Heart right ventricle (tissue), 16 donors: ENCODE measurements around the gene ABHD17A. TPM values are rescaled to one million over a fixed set of nuclear protein-coding genes. Genes with fewer than 3 reads are reported as not detected.

ENCODE experiments used
- ATAC-seq, 8 donors: fragments of 200-7000 bp; cut with Tn5 transposase; one replicate each; pipeline ENCODE4 v1.9.1; 2020; ENCODE audit warnings: mild to moderate bottlenecking in 8 of 8, moderate library complexity in 8 of 8, moderate number of reproducible peaks in 1 of 8
- DNase-seq, 2 donors: peaks; one replicate each; pipeline ENCODE4 v3.0.0-alpha.2; 2020
- H3K27ac ChIP-seq, 10 donors: fragments of 200-600 bp; sonication (generic) in 2 of 10; one replicate each; pipeline versions ENCODE4 v1.5.0 to v1.8.0; 2020 to 2022; ENCODE audit warnings: mild to moderate bottlenecking in 3 of 10
- H3K27me3 ChIP-seq, 7 donors: fragments of 200-600 bp; one replicate each; pipeline ENCODE4 v1.8.0; 2021 to 2022; ENCODE audit warnings: mild to moderate bottlenecking in 2 of 7
- H3K36me3 ChIP-seq, 9 donors: fragments of 200-600 bp; sonication (generic) in 1 of 9; one replicate each; pipeline versions ENCODE4 v1.5.0 to v1.8.0; 2020 to 2022; ENCODE audit warnings: mild to moderate bottlenecking in 2 of 9
- H3K4me1 ChIP-seq, 9 donors: fragments of 200-600 bp; sonication (generic) in 1 of 9; one replicate each; pipeline versions ENCODE4 v1.5.0 to v1.8.0; 2020 to 2022; ENCODE audit warnings: mild to moderate bottlenecking in 4 of 9
- H3K4me3 ChIP-seq, 10 donors: fragments of 200-600 bp; sonication (generic) in 2 of 10; one replicate each; pipeline versions ENCODE4 v1.5.0 to v1.8.0; 2020 to 2022; ENCODE audit warnings: mild to moderate bottlenecking in 7 of 10, moderate library complexity in 2 of 10
- H3K9me3 ChIP-seq, 11 donors: fragments of 200-600 bp in 10 of 11; sonication (generic) in 2 of 11; one replicate each; pipeline versions ENCODE4 v1.5.0 to v1.8.0; 2013 to 2022; ENCODE audit warnings: mild to moderate bottlenecking in 2 of 11, control low read depth in 1 of 11, moderate library complexity in 1 of 11
- WGBS, 2 donors: extraction: QIAGEN DNeasy Blood & Tissue Kit; methylation state at CpG; one replicate each; pipeline ENCODE4 v1.1.7; 2013; ENCODE audit warnings: inconsistent platforms in 1 of 2; 5-methylcytosine and 5-hydroxymethylcytosine counted together
- intact Hi-C, 10 donors: fragments of 100-400 bp; cut with DNase I; formaldehyde crosslinking; loops; one replicate each; pipeline versions ENCODE4 v1.11.1 to v1.14.2; 2022
- polyA plus RNA-seq, 2 donors: library from polyadenylated mRNA; stranded (reverse); fragments of 200-250 nt; gene quantifications; one replicate each; pipeline ENCODE4 v1.2.3, GENCODE V29; 2013
- total RNA-seq, 10 donors: library from RNA; stranded (reverse); fragmentation: NEBNext Ultra II Directional in 3 of 10; extraction: Animal tissue kit (Norgen Biotek cat#: 25700) in 3 of 10; gene quantifications; one replicate each; pipeline versions ENCODE4 v1.2.1 to v1.2.4, GENCODE V29; 2021 to 2023
- TF ChIP-seq, protein P1 (sequence below), 9 donors: fragments of 200-600 bp; sonication (generic) in 2 of 9; IDR thresholded peaks; one replicate each; pipeline versions ENCODE4 v1.5.0 to v1.8.0; 2021 to 2022; ENCODE audit warnings: antibody characterized with exemption in 9 of 9, mild to moderate bottlenecking in 5 of 9, moderate library complexity in 1 of 9
- donor health status: Arrhythmogenic right ventricular cardiomyopathy.
- donor health status: ischemic (EF 13 %, LVEDD 7.1; RV severe dilation, severe dysfunction).
- donor health status: healthy with polysubstance abuse.
- donor health status: DM: no; HTN: yes; CAD: no.
- donor health status: DM: no; HTN: no; CAD: no.
- donor health status: ischemic (EF 25% LVEDD 6.9; RV normal size, moderate dysfunction).
- donor health status: ischemic (EF 25% LVEDD 5.7; RV mildly dilated, moderate dysfunction).
- donor health status: healthy.
- donor health status: DM: yes; HTN: yes; CAD: no.
- donor health status: Ischemic cardiomyopathy.
- donor health status: ischemic (EF 35%, LVEDD 5.7; RV mildly dilated, moderate dysfunction).
- donor health status: nonischemic (EF 11% LVEDD 7.7; RV severe dilation, severe dysfunction).
- donor health status: DM: yes; HTN: yes; CAD: no.
- donor health status: PGD.
- donor health status: ischemic (EF 29% LVEDD 5.4; RV normal size, mild dysfunction).
- donor health status: nonischemic (EF 23%, LVEDD 6.1; RV moderate dilation, normal function).

Gene ABHD17A
- total and polyA plus RNA-seq, 12 donors: 45.1 to 185 (median 57.7) TPM

DNA sequence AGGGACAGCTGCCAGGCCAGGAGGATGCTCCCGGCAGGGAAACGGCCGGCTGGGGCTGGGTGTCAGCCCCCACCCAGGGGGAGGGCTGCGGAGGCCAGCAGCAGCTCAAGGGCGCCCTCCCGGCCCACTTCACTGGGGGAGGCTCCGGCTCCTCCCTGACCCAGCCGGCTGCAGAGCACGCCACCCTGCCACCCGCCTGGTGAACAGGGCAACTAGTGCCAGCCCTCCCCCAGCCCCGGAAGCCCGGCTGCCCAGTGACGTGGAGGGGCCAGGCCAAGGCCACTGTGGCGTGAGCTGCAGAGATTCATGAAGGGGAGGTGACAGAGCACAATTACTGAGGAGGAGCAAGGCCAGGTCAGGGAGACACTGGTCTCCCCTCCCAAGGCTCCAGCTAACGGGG lies 51.8 kb downstream of the ABHD17A start:
- Histone ChIP-seq H3K36me3 (peaks cover 0 to 32% (median under 1%) of the 10 kb centered on the region in 9 donors), H3K27me3 (no peaks in the 10 kb centered on the region), H3K9me3 (no peaks in the 10 kb centered on the region), H3K4me3 (no peak overlapping the region), H3K27ac (no peak overlapping the region), H3K4me1 (peaks cover 5 to 50% (median 25%) of the 10 kb centered on the region in 9 donors)
- DNase-seq (no peak), ATAC-seq (peak in 2 of 8 donors; percentile 11 to 27)
- intact Hi-C loops: no loop called here
- TF ChIP-seq, protein P1, sequence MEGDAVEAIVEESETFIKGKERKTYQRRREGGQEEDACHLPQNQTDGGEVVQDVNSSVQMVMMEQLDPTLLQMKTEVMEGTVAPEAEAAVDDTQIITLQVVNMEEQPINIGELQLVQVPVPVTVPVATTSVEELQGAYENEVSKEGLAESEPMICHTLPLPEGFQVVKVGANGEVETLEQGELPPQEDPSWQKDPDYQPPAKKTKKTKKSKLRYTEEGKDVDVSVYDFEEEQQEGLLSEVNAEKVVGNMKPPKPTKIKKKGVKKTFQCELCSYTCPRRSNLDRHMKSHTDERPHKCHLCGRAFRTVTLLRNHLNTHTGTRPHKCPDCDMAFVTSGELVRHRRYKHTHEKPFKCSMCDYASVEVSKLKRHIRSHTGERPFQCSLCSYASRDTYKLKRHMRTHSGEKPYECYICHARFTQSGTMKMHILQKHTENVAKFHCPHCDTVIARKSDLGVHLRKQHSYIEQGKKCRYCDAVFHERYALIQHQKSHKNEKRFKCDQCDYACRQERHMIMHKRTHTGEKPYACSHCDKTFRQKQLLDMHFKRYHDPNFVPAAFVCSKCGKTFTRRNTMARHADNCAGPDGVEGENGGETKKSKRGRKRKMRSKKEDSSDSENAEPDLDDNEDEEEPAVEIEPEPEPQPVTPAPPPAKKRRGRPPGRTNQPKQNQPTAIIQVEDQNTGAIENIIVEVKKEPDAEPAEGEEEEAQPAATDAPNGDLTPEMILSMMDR (IDR thresholded peaks at IDR 0.05): no peak
- 61 to 76% methylated on average over 15 of the region's 15 CpGs for WGBS, 2 donors

DNA sequence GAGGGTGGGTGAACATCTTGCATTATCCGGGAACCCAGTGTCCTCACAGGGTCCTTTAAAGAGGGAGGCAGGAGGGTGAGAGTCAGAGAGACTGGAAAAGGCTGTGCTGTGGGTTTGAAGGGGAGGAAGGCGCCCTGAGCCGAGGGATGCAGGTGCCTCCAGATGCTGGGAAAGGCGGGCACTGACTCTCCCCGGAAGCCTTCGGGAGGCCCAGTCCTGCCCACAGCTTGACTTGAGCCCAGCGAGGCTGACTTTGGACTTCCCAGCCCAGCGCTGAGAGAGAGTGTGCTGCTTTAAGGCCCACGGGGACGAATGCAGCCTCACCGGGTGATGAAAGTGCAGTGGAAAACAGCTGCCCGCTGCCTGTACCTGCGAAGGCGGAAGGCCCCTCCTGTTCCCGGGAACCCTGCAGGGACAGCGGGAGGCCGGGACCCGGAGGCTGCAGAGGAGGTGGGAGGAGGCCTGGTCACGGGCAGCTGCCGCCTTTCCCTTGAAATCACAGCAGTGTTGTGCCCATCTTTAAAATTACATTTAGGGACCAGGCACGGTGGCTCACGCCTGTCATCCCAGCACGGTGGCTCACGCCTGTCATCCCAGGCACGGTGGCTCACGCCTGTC lies 53.1 kb downstream of the ABHD17A start:
- no peaks in the 10 kb centered on the region for H3K27me3 ChIP-seq
- H3K4me1 ChIP-seq: peaks cover 0 to 37% (median 16%) of the 10 kb centered on the region in 9 donors
- no peak for DNase-seq
- no peaks in the 10 kb centered on the region for H3K9me3 ChIP-seq
- no peak overlapping the region for H3K27ac ChIP-seq
- intact Hi-C loops: no loop called here
- peaks cover 0 to 41% (median 14%) of the 10 kb centered on the region in 9 donors for H3K36me3 ChIP-seq
- no peak overlapping the region for H3K4me3 ChIP-seq
- TF ChIP-seq, protein P1 (IDR thresholded peaks at IDR 0.05): no peak
- WGBS, 2 donors: 84 to 85% methylated on average over 26 of the region's 26 CpGs
- no peak for ATAC-seq

DNA sequence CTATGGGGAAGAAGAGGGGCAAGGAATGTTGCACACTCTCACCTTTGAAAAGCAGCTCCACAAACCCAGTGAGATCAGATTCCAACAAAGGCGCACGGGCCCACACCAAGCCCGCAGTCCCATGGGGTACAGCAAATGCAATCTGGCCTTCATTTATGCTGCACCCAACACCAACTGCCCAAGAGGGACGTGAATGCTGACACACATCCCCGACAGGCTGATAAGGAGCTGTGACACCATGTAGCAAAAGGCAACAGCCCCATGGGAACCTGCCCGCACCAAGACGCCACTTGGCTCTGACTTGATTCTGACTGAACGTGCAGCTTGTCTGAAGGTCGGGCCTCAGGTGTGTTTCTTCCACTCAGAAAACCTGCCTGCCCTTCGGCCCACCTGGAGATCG lies 54.3 kb downstream of the ABHD17A start:
- H3K4me1 ChIP-seq: peaks cover 0 to 37% (median 19%) of the 10 kb centered on the region in 9 donors
- ATAC-seq (no peak), DNase-seq (no peak)
- no peak overlapping the region for H3K4me3 ChIP-seq
- intact Hi-C loops: no loop called here
- no peak overlapping the region for H3K27ac ChIP-seq
- 78 to 86% methylated on average over 11 of the region's 11 CpGs for WGBS, 2 donors
- H3K36me3 ChIP-seq: peaks cover 0 to 49% (median 17%) of the 10 kb centered on the region in 9 donors
- no peaks in the 10 kb centered on the region for H3K9me3 ChIP-seq
- H3K27me3 ChIP-seq: no peaks in the 10 kb centered on the region
- TF ChIP-seq, protein P1 (IDR thresholded peaks at IDR 0.05): no peak

DNA sequence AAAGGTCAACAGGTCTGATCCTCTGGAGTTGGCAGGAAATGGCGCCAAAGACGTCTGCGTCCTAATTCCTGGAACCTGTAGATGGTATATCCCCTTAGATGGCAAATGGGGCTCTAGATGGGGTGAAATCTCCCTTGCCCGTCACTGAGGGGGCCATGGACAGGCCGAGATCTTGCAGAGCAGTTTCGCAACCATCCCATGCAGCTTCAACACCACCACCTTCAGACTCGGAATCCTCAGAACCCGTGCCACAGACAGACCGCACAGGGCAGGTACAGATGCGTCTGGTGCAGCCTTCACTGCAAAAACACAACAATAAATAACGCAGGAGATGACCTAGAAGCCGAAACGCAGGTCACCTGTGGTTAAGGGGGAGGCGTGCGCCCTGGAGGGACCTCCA lies 54.7 kb downstream of the ABHD17A start:
- intact Hi-C loops: no loop called here
- Histone ChIP-seq H3K4me1 (peaks cover 0 to 36% (median 21%) of the 10 kb centered on the region in 9 donors), H3K36me3 (peaks cover 0 to 52% (median 17%) of the 10 kb centered on the region in 9 donors), H3K4me3 (no peak overlapping the region), H3K27me3 (no peaks in the 10 kb centered on the region), H3K27ac (no peak overlapping the region), H3K9me3 (no peaks in the 10 kb centered on the region)
- 93 to 94% methylated on average over 15 of the region's 15 CpGs for WGBS, 2 donors
- DNase-seq: no peak
- no peak for ATAC-seq
- TF ChIP-seq, protein P1 (IDR thresholded peaks at IDR 0.05): no peak
